GM23248 (cell line): ENCODE results near the gene PLOD1. TPM values are rescaled to one million over a fixed set of nuclear protein-coding genes. Genes with fewer than 3 reads are reported as not detected.

ENCODE experiments used
- DNase-seq: peaks from one replicate; pipeline ENCODE4 v3.0.0-alpha.2; 2015
- H2AFZ ChIP-seq: fragments of 200-600 bp; sonication (generic); 2 replicates; pipeline ENCODE4 v1.6.1; 2016; ENCODE audit warnings: antibody characterized with exemption
- H3F3A ChIP-seq: fragments of 200-600 bp; sonication (generic); 2 replicates; pipeline ENCODE4 v1.6.1; 2016; ENCODE audit warnings: mild to moderate bottlenecking, antibody characterized with exemption, mixed run types; ENCODE audit not compliant: insufficient read depth
- H3K27ac ChIP-seq: fragments of 200-600 bp; sonication (generic); 2 replicates; pipeline ENCODE4 v1.5.1; 2016; ENCODE audit warnings: mild to moderate bottlenecking
- H3K27me3 ChIP-seq: fragments of 200-600 bp; sonication (generic); replicated peaks from 2 replicates; pipeline ENCODE4 v1.6.1; 2016; ENCODE audit warnings: mild to moderate bottlenecking; ENCODE audit not compliant: insufficient read depth
- H3K36me3 ChIP-seq: fragments of 200-600 bp; sonication (generic); 2 replicates; pipeline ENCODE4 v1.6.1; 2016; ENCODE audit warnings: low read depth, mild to moderate bottlenecking
- H3K4me1 ChIP-seq: fragments of 200-600 bp; sonication (generic); 2 replicates; pipeline ENCODE4 v1.6.1; 2016; ENCODE audit warnings: mild to moderate bottlenecking; ENCODE audit not compliant: insufficient read depth
- H3K4me2 ChIP-seq: fragments of 200-600 bp; sonication (generic); one replicate; pipeline ENCODE4 v1.6.1; 2016; ENCODE audit warnings: mild to moderate bottlenecking; ENCODE audit not compliant: unreplicated experiment
- H3K4me3 ChIP-seq: fragments of 200-600 bp; sonication (generic); 2 replicates; pipeline ENCODE4 v1.5.1; 2016; ENCODE audit warnings: mild to moderate bottlenecking
- H3K79me2 ChIP-seq: fragments of 200-600 bp; sonication (generic); 2 replicates; pipeline ENCODE4 v1.6.1; 2016; ENCODE audit warnings: mild to moderate bottlenecking; ENCODE audit not compliant: insufficient read depth
- H3K9ac ChIP-seq: fragments of 200-600 bp; sonication (generic); 2 replicates; pipeline ENCODE4 v1.6.1; 2016; ENCODE audit warnings: mild to moderate bottlenecking
- H3K9me2 ChIP-seq: fragments of 200-600 bp; sonication (generic); 2 replicates; pipeline ENCODE4 v1.6.1; 2016; ENCODE audit warnings: mixed run types, mild to moderate bottlenecking, moderate library complexity; ENCODE audit not compliant: insufficient read depth
- H3K9me3 ChIP-seq: fragments of 200-600 bp; sonication (generic); one replicate; pipeline ENCODE4 v1.6.1; 2017; ENCODE audit warnings: low read depth
- H4K20me1 ChIP-seq: fragments of 200-600 bp; sonication (generic); 2 replicates; pipeline ENCODE4 v1.6.0; 2016; ENCODE audit not compliant: insufficient read depth
- EZH2 ChIP-seq: fragments of 200-600 bp; sonication (generic); IDR thresholded peaks from 2 replicates; pipeline ENCODE4 v1.6.1; 2018; ENCODE audit warnings: antibody characterized with exemption, mild to moderate bottlenecking; ENCODE audit not compliant: insufficient read depth, poor library complexity, severe bottlenecking
- EZH2phosphoT487 ChIP-seq: fragments of 200-600 bp; sonication (generic); IDR thresholded peaks from 2 replicates; pipeline ENCODE4 v1.6.1; 2018; ENCODE audit warnings: antibody characterized with exemption, moderate library complexity, mild to moderate bottlenecking, low read depth; ENCODE audit not compliant: insufficient read depth
- WGBS, 2 experiments: methylation state at CpG; one replicate each; pipeline ENCODE4 v1.1.6; 2015 to 2017; ENCODE audit warnings: low lambda C conversion rate in 2 of 2, low coverage in 1 of 2; ENCODE audit errors: missing lambda C conversion rate in 2 of 2; 5-methylcytosine and 5-hydroxymethylcytosine counted together
- in situ Hi-C: fragments of 300-500 bp; cut with MboI; formaldehyde crosslinking; loops from 2 replicates; pipeline ENCODE4 v1.15.0; 2020
- polyA plus RNA-seq: library from polyadenylated mRNA; unstranded; fragments of >200 nt; fragmentation: Nextera tagmentation; extraction: Ambion mirVana; gene quantifications from 2 replicates; pipeline ENCODE4 v1.2.1, GENCODE V29; 2016
- total RNA-seq: library from RNA; depleted of rRNA; stranded (reverse); fragments of >200 nt; shearing (Covaris generic); gene quantifications from 2 replicates; pipeline ENCODE4 v1.2.3, GENCODE V29; 2014

The PLOD1 gene
- total and polyA plus RNA-seq, 2 experiments from 2014 or later = 443 to 633 TPM

DNA sequence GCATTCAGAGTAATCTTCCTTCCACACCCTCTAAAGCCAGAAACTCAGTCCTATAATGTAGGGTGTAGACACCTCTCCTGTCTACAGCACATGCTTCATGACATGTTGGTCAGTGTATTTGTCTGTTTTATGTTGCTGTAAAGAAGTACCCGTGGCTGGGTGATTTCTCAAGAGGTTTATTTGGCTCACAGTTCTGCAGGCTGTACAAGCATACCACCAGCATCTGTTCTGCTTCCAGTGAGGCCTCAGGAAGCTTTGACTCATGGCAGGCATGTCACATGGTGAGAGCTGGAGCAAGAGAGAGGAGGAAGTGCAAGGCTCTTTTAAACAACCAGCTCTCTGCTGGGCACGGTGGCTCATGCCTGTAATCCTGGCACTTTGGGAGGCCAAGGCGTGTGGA is 12.1 kb downstream of the PLOD1 start:
- no peak overlapping the region for H3K4me3 ChIP-seq

DNA sequence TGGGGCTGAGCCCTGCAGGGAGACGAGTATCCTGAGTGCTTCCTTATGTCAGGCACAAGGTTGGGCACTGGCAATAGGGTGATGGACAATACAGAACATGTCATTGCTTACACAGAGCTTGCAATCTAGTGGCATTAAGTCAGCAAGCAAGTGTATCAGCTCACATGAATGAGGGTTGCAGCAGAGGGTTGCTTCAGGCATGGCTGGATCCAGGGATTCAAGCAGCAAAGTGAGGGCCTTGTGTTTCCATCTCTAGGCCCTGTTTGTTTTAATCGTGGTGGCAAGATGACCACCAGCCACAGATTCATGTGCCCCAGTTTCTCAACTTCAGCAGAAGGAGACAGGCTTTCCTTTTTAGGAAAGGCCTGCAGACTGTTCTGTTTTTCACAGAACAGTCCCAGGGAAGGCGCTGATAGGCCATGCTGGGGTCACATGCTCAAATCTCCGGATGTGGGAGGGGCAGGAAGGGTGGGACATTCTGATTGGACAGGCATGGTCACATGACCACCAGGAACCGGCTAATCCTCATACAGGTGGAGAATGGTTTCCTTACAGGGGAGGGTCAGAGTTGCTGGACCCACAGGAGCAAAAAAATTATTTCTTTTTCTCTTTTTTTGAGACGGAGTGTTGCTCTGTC is 14.4 kb downstream of the PLOD1 start:
- WGBS, 2 experiments = 88 to 89% methylated on average over 6 of the region's 6 CpGs
- TF ChIP-seq EZH2phosphoT487 = no peak
- TF ChIP-seq EZH2 = no peak
- H3K36me3 ChIP-seq = peaks cover 17% of the 10 kb centered on the region; the same call in 1 of the 2 replicates

More for the DNA sequence above, 12.1 kb downstream of the PLOD1 start:
- H3K27me3 ChIP-seq = no peaks in the 10 kb centered on the region
- no peaks in the 10 kb centered on the region for H3K9me2 ChIP-seq
- H3F3A ChIP-seq = no peaks in the 10 kb centered on the region
- H3K9me3 ChIP-seq = no peaks in the 10 kb centered on the region
- WGBS, 2 experiments = 94 to 95% methylated on average over 3 of the region's 3 CpGs
- no peak overlapping the region for H3K9ac ChIP-seq
- H3K79me2 ChIP-seq = peaks cover 49% of the 10 kb centered on the region
- no peak for TF ChIP-seq EZH2phosphoT487
- no peak overlapping the region for H3K4me2 ChIP-seq
- in situ Hi-C loops = no loop called here
- H3K27ac ChIP-seq = no peak overlapping the region
- no peaks in the 10 kb centered on the region for H4K20me1 ChIP-seq
- H3K4me1 ChIP-seq = no peaks in the 10 kb centered on the region
- H2AFZ ChIP-seq = no peak overlapping the region
- H3K36me3 ChIP-seq = peaks cover 17% of the 10 kb centered on the region; the same call in 1 of the 2 replicates
- DNase-seq = no peak

DNA sequence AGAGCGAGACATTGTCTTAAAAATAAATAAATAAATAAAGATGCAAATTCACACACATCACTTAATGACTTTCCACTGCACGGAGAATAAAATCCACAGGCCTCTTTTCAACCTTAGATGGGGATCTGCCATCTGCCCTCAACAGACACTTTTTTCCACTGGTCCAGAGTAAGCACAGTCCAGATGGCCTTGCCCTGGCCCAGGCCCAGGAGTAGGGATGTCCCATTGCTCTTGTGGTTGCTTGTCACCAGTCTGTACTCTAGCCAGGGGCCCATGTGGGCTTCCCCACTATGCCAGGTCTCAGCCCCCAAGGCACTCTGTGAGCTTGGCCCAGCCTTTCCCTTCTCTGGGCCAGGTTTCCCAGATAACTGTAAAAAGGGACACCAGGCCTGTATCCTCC is 17.4 kb downstream of the PLOD1 start:
- no peak overlapping the region for H3K4me2 ChIP-seq
- peaks cover 6% of the 10 kb centered on the region; the same call in 1 of the 2 replicates for H3F3A ChIP-seq
- in situ Hi-C loops = no loop called here
- no peak for DNase-seq
- no peak overlapping the region; the same call in 1 of the 2 replicates for H3K27ac ChIP-seq
- H3K4me3 ChIP-seq = no peak overlapping the region
- H3K9me3 ChIP-seq = no peaks in the 10 kb centered on the region
- peaks cover 6% of the 10 kb centered on the region for H3K4me1 ChIP-seq
- no peak overlapping the region for H2AFZ ChIP-seq
- no peaks in the 10 kb centered on the region for H3K9me2 ChIP-seq
- H3K79me2 ChIP-seq = 0 out of 2 replicates have a peak, but pooled peaks cover 4% of the 10 kb centered on the region
- 98 to 100% methylated on average over 2 of the region's 2 CpGs for WGBS, 2 experiments
- H3K9ac ChIP-seq = no peak overlapping the region
- H3K27me3 ChIP-seq = no peaks in the 10 kb centered on the region
- TF ChIP-seq EZH2phosphoT487 = no peak
- no peak for TF ChIP-seq EZH2
- H4K20me1 ChIP-seq = no peaks in the 10 kb centered on the region
- peaks cover 14% of the 10 kb centered on the region; the same call in 1 of the 2 replicates for H3K36me3 ChIP-seq

More for the DNA sequence above, 14.4 kb downstream of the PLOD1 start:
- in situ Hi-C loops = no loop called here
- H3K4me2 ChIP-seq = no peak overlapping the region
- H3K79me2 ChIP-seq = peaks cover 26% of the 10 kb centered on the region; the same call in 1 of the 2 replicates
- DNase-seq = peak; percentile 45
- peaks cover 6% of the 10 kb centered on the region; the same call in 1 of the 2 replicates for H3F3A ChIP-seq
- no peak overlapping the region for H3K9ac ChIP-seq
- peaks cover 6% of the 10 kb centered on the region for H3K4me1 ChIP-seq
- H3K9me3 ChIP-seq = no peaks in the 10 kb centered on the region
- H4K20me1 ChIP-seq = no peaks in the 10 kb centered on the region
- H2AFZ ChIP-seq = no peak overlapping the region
- no peaks in the 10 kb centered on the region for H3K27me3 ChIP-seq
- no peak overlapping the region for H3K4me3 ChIP-seq
- H3K27ac ChIP-seq = no peak overlapping the region
- H3K9me2 ChIP-seq = no peaks in the 10 kb centered on the region

DNA sequence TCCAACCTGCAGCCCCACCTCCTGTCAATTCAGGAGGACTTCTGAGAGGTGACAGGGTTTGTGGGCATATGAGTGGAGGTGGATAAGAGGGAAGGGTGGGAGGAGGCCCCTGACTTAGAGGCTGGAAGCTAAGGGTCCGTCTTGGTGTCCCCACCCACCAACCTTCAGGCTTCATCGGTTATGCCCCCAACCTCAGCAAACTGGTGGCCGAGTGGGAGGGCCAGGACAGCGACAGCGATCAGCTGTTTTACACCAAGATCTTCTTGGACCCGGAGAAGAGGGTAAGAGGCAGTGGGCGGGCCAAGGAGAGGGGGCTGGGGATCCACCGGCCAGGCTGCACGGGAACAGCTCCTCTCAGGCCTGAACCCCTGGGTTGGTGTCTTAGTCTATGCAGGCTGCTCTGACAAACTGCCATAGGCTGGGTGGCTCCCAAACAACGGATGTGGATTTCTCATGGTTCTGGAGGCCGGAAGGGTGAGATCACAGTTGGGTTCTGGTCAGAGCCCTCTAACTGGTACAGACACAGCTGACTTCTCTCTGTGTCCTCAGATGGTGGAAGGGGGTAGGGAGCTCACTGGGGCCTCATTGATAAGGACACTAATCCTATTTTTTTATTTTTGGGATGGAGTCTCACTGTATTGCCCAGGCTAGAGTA is 18.1 kb downstream of the PLOD1 start:
- H3K4me3 ChIP-seq = no peak overlapping the region
- no peaks in the 10 kb centered on the region for H3K79me2 ChIP-seq
- no peak overlapping the region for H3K4me2 ChIP-seq
- H3F3A ChIP-seq = peaks cover 6% of the 10 kb centered on the region; the same call in 1 of the 2 replicates
- H4K20me1 ChIP-seq = no peaks in the 10 kb centered on the region
- DNase-seq = peak; percentile 84
- no peak overlapping the region for H2AFZ ChIP-seq
- peaks cover 6% of the 10 kb centered on the region for H3K4me1 ChIP-seq
- no peaks in the 10 kb centered on the region for H3K9me3 ChIP-seq
- H3K27ac ChIP-seq = peak overlapping the region; percentile 22
- 59 to 60% methylated on average over 11 of the region's 11 CpGs for WGBS, 2 experiments
- no peak overlapping the region for H3K9ac ChIP-seq
- H3K27me3 ChIP-seq = no peaks in the 10 kb centered on the region
- TF ChIP-seq EZH2 (no peak), EZH2phosphoT487 (no peak)
- H3K9me2 ChIP-seq = no peaks in the 10 kb centered on the region
- peaks cover 21% of the 10 kb centered on the region; the same call in 1 of the 2 replicates for H3K36me3 ChIP-seq
- in situ Hi-C loops = no loop called here
